Measurements from ENCODE around the gene TXNRD1. TPM values are rescaled to one million over a fixed set of nuclear protein-coding genes. Genes with fewer than 3 reads are reported as not detected.
A peak's percentile ranks its signal among the peaks of the same experiment; 100 is the strongest.

Gene TXNRD1
- total RNA-seq, 1 donor from 2014 or later = 72.0 TPM

GRCh38 chr12:104303538-104304151 lies 88.1 kb downstream of the TXNRD1 start, which contains the start of gene EID3:
EID3 (plus strand) TSS chr12:104303739; CDS start chr12:104303935, 196 bp downstream.
- H3K4me1 Mint-ChIP-seq = peaks cover 37% of the 10 kb centered on the region
- no peaks in the 10 kb centered on the region for H3K9me3 Mint-ChIP-seq
- POLR2A ChIA-PET = interaction anchor here (0.9 to 4.1 kb wide), 8 partner anchors 10 to 166 kb away, joined by 3 to 42 read pairs (median 4); partner anchors contain the start of genes NFYB and TXNRD1
- H3K4me3 Mint-ChIP-seq = peak within 1 kb of the TSS; percentile 94
- H3K27ac Mint-ChIP-seq = peak within 1 kb of the TSS; percentile 93
- peak; percentile 99 for ATAC-seq (ENCODE audit: low read depth)
- CTCF ChIA-PET = interaction anchor here (1.0 to 2.0 kb wide), 2 partner anchors 9 to 88 kb away, joined by 3 to 7 read pairs; partner anchors contain the start of gene TXNRD1
- H3K27me3 Mint-ChIP-seq = no peaks in the 10 kb centered on the region
- no peak for TF ChIP-seq CTCF (IDR thresholded peaks at IDR 0.05)
- H3K36me3 Mint-ChIP-seq (ENCODE audit: low read depth) = peaks cover 31% of the 10 kb centered on the region
- intact Hi-C loops (cut with micrococcal nuclease) = loop anchor here (1.0 to 5.0 kb wide), 3 partner anchors 15 to 804 kb away; partner anchors contain the start of genes TXNRD1 and WASHC4
- peak; percentile 88 for DNase-seq

- peak overlapping the region; percentile 94 for H3K4me3 Mint-ChIP-seq
- H3K27ac Mint-ChIP-seq = peak overlapping the region; percentile 93
- DNase-seq (no peak), ATAC-seq (ENCODE audit: low read depth) (no peak)
- POLR2A ChIA-PET = interaction anchor here (0.9 to 4.1 kb wide), 7 partner anchors 9 to 167 kb away, joined by 3 to 42 read pairs (median 4); partner anchors contain the start of genes NFYB and TXNRD1
- intact Hi-C loops (cut with micrococcal nuclease) = loop anchor here (5.0 kb wide), 1 partner anchor 803 kb away; the partner anchor contains the start of gene WASHC4
- no peaks in the 10 kb centered on the region for H3K27me3 Mint-ChIP-seq
- CTCF ChIA-PET = interaction anchor here (1.0 to 2.0 kb wide), 2 partner anchors 9 to 89 kb away, joined by 3 to 7 read pairs; partner anchors contain the start of gene TXNRD1
- H3K4me1 Mint-ChIP-seq = peaks cover 37% of the 10 kb centered on the region
- no peak for TF ChIP-seq CTCF (IDR thresholded peaks at IDR 0.05)
- H3K36me3 Mint-ChIP-seq (ENCODE audit: low read depth) = peaks cover 32% of the 10 kb centered on the region
- H3K9me3 Mint-ChIP-seq = no peaks in the 10 kb centered on the region
Observed at GRCh38 chr12:104304261-104305009, 88.9 kb downstream of the TXNRD1 start.

- peaks cover 31% of the 10 kb centered on the region for H3K36me3 Mint-ChIP-seq (ENCODE audit: low read depth)
- H3K27me3 Mint-ChIP-seq = no peaks in the 10 kb centered on the region
- no peak for TF ChIP-seq CTCF (IDR thresholded peaks at IDR 0.05)
- CTCF ChIA-PET = no interaction called here
- DNase-seq (no peak), ATAC-seq (ENCODE audit: low read depth) (no peak)
- POLR2A ChIA-PET = no interaction called here
- no peak overlapping the region for H3K27ac Mint-ChIP-seq
- H3K4me3 Mint-ChIP-seq = no peak overlapping the region
- H3K4me1 Mint-ChIP-seq = peaks cover 32% of the 10 kb centered on the region
- H3K9me3 Mint-ChIP-seq = no peaks in the 10 kb centered on the region
- intact Hi-C loops (cut with micrococcal nuclease) = no loop called here
Observed at GRCh38 chr12:104305349-104305748, 89.8 kb downstream of the TXNRD1 start.

- no peak for TF ChIP-seq CTCF (IDR thresholded peaks at IDR 0.05)
- Mint-ChIP-seq H3K36me3 (ENCODE audit: low read depth) (peaks cover 35% of the 10 kb centered on the region), H3K27me3 (no peaks in the 10 kb centered on the region), H3K4me3 (no peak overlapping the region), H3K27ac (no peak overlapping the region), H3K9me3 (no peaks in the 10 kb centered on the region), H3K4me1 (peaks cover 32% of the 10 kb centered on the region)
- intact Hi-C loops (cut with micrococcal nuclease) = no loop called here
- ChIA-PET CTCF (no interaction called here), POLR2A (interaction anchor here (0.6 kb wide), 1 partner anchor 234 kb away, joined by 3 read pairs; no protein-coding TSS in a partner anchor)
- no peak for ATAC-seq (ENCODE audit: low read depth)
- no peak for DNase-seq
Observed at GRCh38 chr12:104306376-104306775, 90.8 kb downstream of the TXNRD1 start.

Measured in activated B cell treated with CpG ODN at 0.5 μM for 24 hours (primary cell).